SK-N-SH (cell line): ENCODE results near the gene IL1RL2. TPM values are rescaled to one million over a fixed set of nuclear protein-coding genes. Genes with fewer than 3 reads are reported as not detected.

Experiments used
- CTCF ChIA-PET: fragments of 300-600, 350-600 bp; formaldehyde crosslinking; extraction: SDS; loops from one replicate; lab custom pipeline; 2021; lab: Yijun Ruan, JAX
- POLR2A ChIA-PET: fragments of 350-600 bp; sonication (Branson Sonifier 250); formaldehyde crosslinking; extraction: SDS; loops from one replicate; lab custom pipeline; 2020; ENCODE audit warnings: antibody characterized with exemption, inconsistent platforms; lab: Yijun Ruan, JAX
- DNase-seq: peaks from one replicate; pipeline ENCODE4 v3.0.0; 2012
- H2AFZ ChIP-seq: fragments of 200-600 bp; sonication (generic); 2 replicates; pipeline ENCODE4 v1.8.1; 2016; ENCODE audit warnings: antibody characterized with exemption, mild to moderate bottlenecking, low read depth
- H3F3A ChIP-seq: fragments of 200-600 bp; sonication (generic); replicated peaks from 2 replicates; pipeline ENCODE3; 2016; ENCODE audit warnings: antibody characterized with exemption, mild to moderate bottlenecking; ENCODE audit not compliant: insufficient read depth
- H3K27ac ChIP-seq, 2 experiments: fragments of 200-500 bp in 1 of 2; fragments of 200-600 bp in 1 of 2; sonication (Bioruptor generic) in 1 of 2; sonication (generic), shearing (Covaris generic) in 1 of 2; 2 replicates each; pipeline versions ENCODE4 v1.5.1 to v1.6.1; 2014 to 2016; ENCODE audit warnings: low read depth in 2 of 2, inconsistent platforms in 1 of 2, low read length in 1 of 2, mild to moderate bottlenecking in 1 of 2, mixed read lengths in 1 of 2
- H3K27me3 ChIP-seq: fragments of 200-600 bp; sonication (generic), shearing (Covaris generic); 2 replicates; pipeline ENCODE4 v1.6.1; 2016; ENCODE audit warnings: mixed run types; ENCODE audit not compliant: insufficient read depth
- H3K36me3 ChIP-seq, 2 experiments: fragments of 200-500 bp in 1 of 2; fragments of 200-600 bp in 1 of 2; sonication (Bioruptor generic) in 1 of 2; sonication (generic) in 1 of 2; replicated peaks in 1 of 2; 2 replicates each; pipeline versions ENCODE3 to v1.5.1; 2014 to 2016; ENCODE audit warnings: low read length in 1 of 2, mild to moderate bottlenecking in 1 of 2; ENCODE audit not compliant: insufficient read depth in 2 of 2, control insufficient read depth in 1 of 2
- H3K4me1 ChIP-seq, 2 experiments: fragments of 200-500 bp in 1 of 2; fragments of 200-600 bp in 1 of 2; sonication (Bioruptor generic) in 1 of 2; sonication (generic), shearing (Covaris generic) in 1 of 2; 2 replicates each; pipeline versions ENCODE4 v1.5.1 to v1.6.1; 2014 to 2016; ENCODE audit warnings: low read depth in 1 of 2, low read length in 1 of 2, mixed run types in 1 of 2; ENCODE audit not compliant: insufficient read depth in 2 of 2, control insufficient read depth in 1 of 2
- H3K4me2 ChIP-seq: fragments of 200-600 bp; sonication (generic), shearing (Covaris generic); 2 replicates; pipeline ENCODE4 v1.6.1; 2017; ENCODE audit warnings: mixed run types
- H3K4me3 ChIP-seq, 2 experiments: fragments of 200-500 bp in 1 of 2; fragments of 200-600 bp in 1 of 2; sonication (Bioruptor generic) in 1 of 2; sonication (generic), shearing (Covaris generic) in 1 of 2; 2 replicates each; pipeline versions ENCODE4 v1.5.1 to v1.8.1; 2014 to 2016; ENCODE audit warnings: low read depth in 2 of 2, inconsistent platforms in 1 of 2, low read length in 1 of 2, mild to moderate bottlenecking in 1 of 2, mixed read lengths in 1 of 2, moderate library complexity in 1 of 2
- H3K79me2 ChIP-seq: fragments of 200-600 bp; sonication (generic); 2 replicates; pipeline ENCODE4 v1.8.1; 2017; ENCODE audit warnings: mild to moderate bottlenecking; ENCODE audit not compliant: insufficient read depth
- H3K9ac ChIP-seq: fragments of 200-600 bp; sonication (generic); 2 replicates; pipeline ENCODE4 v1.6.1; 2017; ENCODE audit warnings: mixed run types
- H3K9me2 ChIP-seq: fragments of 200-600 bp; sonication (generic); 2 replicates; pipeline ENCODE4 v1.6.1; 2017; ENCODE audit warnings: mixed run types
- H3K9me3 ChIP-seq: fragments of 200-600 bp; sonication (generic); 2 replicates; pipeline ENCODE4 v1.6.1; 2017; ENCODE audit warnings: mixed run types, mild to moderate bottlenecking, moderate library complexity
- H4K20me1 ChIP-seq: fragments of 200-600 bp; sonication (generic); 2 replicates; pipeline ENCODE4 v1.6.1; 2017; ENCODE audit warnings: mild to moderate bottlenecking, mixed run types; ENCODE audit not compliant: insufficient read depth
- CHD2 ChIP-seq: fragments of 150-350 bp; IDR thresholded peaks from 2 replicates; pipeline ENCODE4 v1.6.1; 2018; ENCODE audit warnings: low read length; ENCODE audit not compliant: partially characterized antibody
- EP300 ChIP-seq, 2 experiments: IDR thresholded peaks; 2 replicates each; pipeline versions ENCODE4 v1.4.0 to v1.6.1; 2012; ENCODE audit warnings: borderline replicate concordance in 1 of 2, low read depth in 1 of 2, low read length in 1 of 2
- FOSL2 ChIP-seq: IDR thresholded peaks from 2 replicates; pipeline ENCODE4 v1.4.0; 2012; ENCODE audit warnings: low read depth, mild to moderate bottlenecking, moderate library complexity, borderline replicate concordance
- FOXJ3 ChIP-seq: sonication (generic); formaldehyde crosslinking; IDR thresholded peaks from 2 replicates; pipeline ENCODE4 v1.5.1; 2020; ENCODE audit warnings: mild to moderate bottlenecking, missing genetic modification reagents
- FOXM1 ChIP-seq: IDR thresholded peaks from 2 replicates; pipeline ENCODE4 v1.4.0; 2012; ENCODE audit warnings: low read depth, mild to moderate bottlenecking
- GATA2 ChIP-seq: sonication (generic); formaldehyde crosslinking; IDR thresholded peaks from 2 replicates; pipeline ENCODE4 v1.5.0; 2020; ENCODE audit warnings: mild to moderate bottlenecking, missing genetic modification reagents
- MEF2A ChIP-seq: IDR thresholded peaks from 2 replicates; pipeline ENCODE4 v1.4.0; 2012; ENCODE audit warnings: low read depth, borderline replicate concordance
- NFIC ChIP-seq: IDR thresholded peaks from 2 replicates; pipeline ENCODE4 v1.4.0; 2012; ENCODE audit warnings: borderline replicate concordance
- POLR2AphosphoS5 ChIP-seq: IDR thresholded peaks from 2 replicates; pipeline ENCODE4 v1.6.1; 2012; ENCODE audit warnings: low read depth, low read length
- RCOR1 ChIP-seq: fragments of 150-350 bp; IDR thresholded peaks from 2 replicates; pipeline ENCODE4 v1.6.1; 2017; ENCODE audit warnings: antibody characterized with exemption, low read length
- RXRA ChIP-seq: IDR thresholded peaks from 2 replicates; pipeline ENCODE4 v1.4.0; 2012; ENCODE audit warnings: low read depth, mild to moderate bottlenecking, borderline replicate concordance
- SMC3 ChIP-seq: IDR thresholded peaks from 2 replicates; pipeline ENCODE4 v1.6.1; 2012; ENCODE audit warnings: low read depth, low read length, improper control_type of control experiment
- TCF12 ChIP-seq: IDR thresholded peaks from 2 replicates; pipeline ENCODE4 v1.4.0; 2012
- USF1 ChIP-seq: IDR thresholded peaks from 2 replicates; pipeline ENCODE4 v1.4.0; 2012; ENCODE audit warnings: low read depth, borderline replicate concordance
- WGBS: methylation state at CpG from one replicate; pipeline ENCODE4 v1.1.6; 2017; ENCODE audit warnings: low lambda C conversion rate; 5-methylcytosine and 5-hydroxymethylcytosine counted together
- polyA plus RNA-seq, 3 experiments: library from polyadenylated mRNA; depleted of rRNA; stranded (reverse); fragments of >200 nt; gene quantifications; 2 replicates each; pipeline ENCODE4 v1.2.3, GENCODE V29; 2012
- TF ChIP-seq, protein P1 (sequence below): IDR thresholded peaks from 2 replicates; pipeline ENCODE4; 2012
- TF ChIP-seq, protein P2 (sequence below): fragments of 150-350 bp; IDR thresholded peaks from 2 replicates; pipeline ENCODE4 v1.6.1; 2016; ENCODE audit warnings: mild to moderate bottlenecking, low read depth, low read length

Gene IL1RL2
- polyA plus RNA-seq, 1 of the 3 experiments (the other 2 are of a cell fraction) = 0.05 TPM

- H3K9ac ChIP-seq = no peak overlapping the region
- POLR2A ChIA-PET = no interaction called here
- WGBS = 69% methylated on average over 11 of the region's 11 CpGs
- no peak overlapping the region for H3K4me3 ChIP-seq
- H3K9me3 ChIP-seq = no peaks in the 10 kb centered on the region
- H3K36me3 ChIP-seq = no peaks in the 10 kb centered on the region
- H3K27me3 ChIP-seq = no peaks in the 10 kb centered on the region
- no peak for DNase-seq
- TF ChIP-seq NFIC (no peak), TCF12 (no peak), CHD2 (no peak), MEF2A (no peak), RCOR1 (no peak), RXRA (no peak), EP300 (IDR thresholded peaks at IDR 0.05; ENCODE audit: borderline replicate concordance in 1 of 2, low read depth in 1 of 2, low read length in 1 of 2) (no peak), SMC3 (no peak), FOXM1 (no peak), USF1 (no peak), FOXJ3 (no peak), FOSL2 (no peak), GATA2 (no peak), POLR2AphosphoS5 (no peak)
- TF ChIP-seq, protein P1, sequence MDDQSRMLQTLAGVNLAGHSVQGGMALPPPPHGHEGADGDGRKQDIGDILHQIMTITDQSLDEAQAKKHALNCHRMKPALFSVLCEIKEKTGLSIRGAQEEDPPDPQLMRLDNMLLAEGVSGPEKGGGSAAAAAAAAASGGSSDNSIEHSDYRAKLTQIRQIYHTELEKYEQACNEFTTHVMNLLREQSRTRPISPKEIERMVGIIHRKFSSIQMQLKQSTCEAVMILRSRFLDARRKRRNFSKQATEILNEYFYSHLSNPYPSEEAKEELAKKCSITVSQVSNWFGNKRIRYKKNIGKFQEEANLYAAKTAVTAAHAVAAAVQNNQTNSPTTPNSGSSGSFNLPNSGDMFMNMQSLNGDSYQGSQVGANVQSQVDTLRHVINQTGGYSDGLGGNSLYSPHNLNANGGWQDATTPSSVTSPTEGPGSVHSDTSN = no peak
- TF ChIP-seq, protein P2, sequence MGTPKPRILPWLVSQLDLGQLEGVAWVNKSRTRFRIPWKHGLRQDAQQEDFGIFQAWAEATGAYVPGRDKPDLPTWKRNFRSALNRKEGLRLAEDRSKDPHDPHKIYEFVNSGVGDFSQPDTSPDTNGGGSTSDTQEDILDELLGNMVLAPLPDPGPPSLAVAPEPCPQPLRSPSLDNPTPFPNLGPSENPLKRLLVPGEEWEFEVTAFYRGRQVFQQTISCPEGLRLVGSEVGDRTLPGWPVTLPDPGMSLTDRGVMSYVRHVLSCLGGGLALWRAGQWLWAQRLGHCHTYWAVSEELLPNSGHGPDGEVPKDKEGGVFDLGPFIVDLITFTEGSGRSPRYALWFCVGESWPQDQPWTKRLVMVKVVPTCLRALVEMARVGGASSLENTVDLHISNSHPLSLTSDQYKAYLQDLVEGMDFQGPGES = no peak
- TF ChIP-seq, all 33 proteins: peak for 0
- Histone ChIP-seq H3K9me2 (no peaks in the 10 kb centered on the region), H2AFZ (no peak overlapping the region), H3K27ac (no peak overlapping the region), H4K20me1 (no peaks in the 10 kb centered on the region), H3K4me1 (peaks cover 0 to 1% of the 10 kb centered on the region in 2 experiments; a peak in 1 of 4 replicates), H3F3A (peaks cover 3% of the 10 kb centered on the region), H3K79me2 (no peaks in the 10 kb centered on the region), H3K4me2 (no peak overlapping the region)
- CTCF ChIA-PET = interaction anchor here (1.1 to 4.0 kb wide), 3 partner anchors 7 to 275 kb away, joined by 4 to 23 read pairs (median 8); no protein-coding TSS in a partner anchor
These were observed 46.5 kb downstream of the IL1RL2 start for GRCh38 chr2:102233132-102233884.
